Adrenal gland (tissue), 12 donors: Measurements from ENCODE around the gene TBRG4. TPM values are rescaled to one million over a fixed set of nuclear protein-coding genes. Genes with fewer than 3 reads are reported as not detected.

ENCODE experiments used
- DNase-seq, 7 donors: peaks; one replicate each; pipeline ENCODE4 v3.0.0-alpha.2; 2019 to 2020
- H3K27ac ChIP-seq, 5 donors: fragments of 200-600 bp; sonication (generic) in 4 of 5; 1 replicate in 3 of 5; 2 replicates in 2 of 5; pipeline versions ENCODE4 v1.5.1 to v1.8.0; 2016 to 2020; ENCODE audit warnings: mild to moderate bottlenecking in 1 of 5
- H3K27me3 ChIP-seq: fragments of 200-600 bp; 2 replicates; pipeline ENCODE4 v1.8.0; 2021
- H3K36me3 ChIP-seq, 2 donors: fragments of 200-600 bp; replicated peaks in 1 of 2; 1 replicate in 1 of 2; 2 replicates in 1 of 2; pipeline versions ENCODE4 v1.5.1 to v1.8.0; 2018 to 2022
- H3K4me1 ChIP-seq, 2 donors: fragments of 200-600 bp; replicated peaks in 1 of 2; 1 replicate in 1 of 2; 2 replicates in 1 of 2; pipeline versions ENCODE4 v1.5.1 to v1.8.0; 2018 to 2021
- H3K4me3 ChIP-seq, 4 donors: fragments of 200-600 bp; sonication (generic) in 3 of 4; one replicate each; pipeline ENCODE4 v1.5.1; 2016 to 2018
- H3K9me3 ChIP-seq, 3 donors: fragments of 200-600 bp; sonication (generic) in 1 of 3; replicated peaks in 1 of 3; 1 replicate in 2 of 3; 2 replicates in 1 of 3; pipeline versions ENCODE4 v1.5.1 to v1.8.0; 2016 to 2021
- CTCF ChIP-seq, 6 experiments: fragments of 450-650 bp in 4 of 6; fragments of 200-600 bp in 2 of 6; sonication (generic) in 1 of 6; IDR thresholded peaks; 1 replicate in 5 of 6; 2 replicates in 1 of 6; pipeline versions ENCODE4 v1.5.1 to v1.8.0; 2016 to 2021; ENCODE audit warnings: antibody characterized with exemption in 6 of 6, mild to moderate bottlenecking in 2 of 6, moderate library complexity in 1 of 6
- POLR2A ChIP-seq, 2 donors: fragments of 450-650 bp; IDR thresholded peaks; one replicate each; pipeline ENCODE4 v1.6.1; 2017; ENCODE audit warnings: antibody characterized with exemption in 2 of 2, mild to moderate bottlenecking in 2 of 2, moderate library complexity in 1 of 2
- WGBS, 4 donors: extraction: QIAGEN DNeasy Blood & Tissue Kit in 2 of 4; methylation state at CpG; one replicate each; pipeline versions ENCODE4 v1.1.5 to v1.1.7; 2013 to 2017; 5-methylcytosine and 5-hydroxymethylcytosine counted together
- intact Hi-C, 2 donors: fragments of 100-400 bp; cut with DNase I; formaldehyde crosslinking; loops; one replicate each; pipeline versions ENCODE4 v1.14.1 to v1.15.0; 2022 to 2023
- polyA plus RNA-seq, 3 donors: library from polyadenylated mRNA; stranded (reverse); fragments of 200-250 nt in 2 of 3; fragments of 350-450 nt in 1 of 3; fragmentation: Illumina TruSeq in 1 of 3; extraction: RNeasy Lipid Tissue Mini Kit (QIAGEN cat#74804) in 1 of 3; gene quantifications; one replicate each; pipeline ENCODE4 v1.2.3, GENCODE V29; 2013 to 2014
- total RNA-seq, 9 donors: library from RNA; depleted of rRNA in 4 of 9; stranded (reverse); fragments of >200 nt in 4 of 9; fragments of 120-200 nt in 1 of 9; fragmentation: NEBNext Ultra II Directional in 1 of 9; extraction: Animal tissue kit (Norgen Biotek cat#: 25700) in 1 of 9; gene quantifications; one replicate each; pipeline versions ENCODE4 v1.1.0 to v1.2.4, GENCODE V29; 2013 to 2023
- donor health status: healthy with polysubstance abuse.
- donor health status: Bipolar disorder and iron deficiency.
- donor health status: DM: yes; HTN: yes; CAD: no.
- donor health status: DM: no; HTN: no; CAD: no.
- donor health status: DM: no; HTN: no; CAD: no.
- donor health status: DM: yes; HTN: yes; CAD: no.

The TBRG4 gene
- total and polyA plus RNA-seq, 12 donors = 41.4 to 85.8 (median 58.0) TPM

- peak in 1 of 7 donors; percentile 29 for DNase-seq
- no peaks in the 10 kb centered on the region for H3K4me1 ChIP-seq
- 92 to 94% (median 94%) methylated on average over 3 of the region's 3 CpGs for WGBS, 4 donors
- no peak overlapping the region for H3K4me3 ChIP-seq
- TF ChIP-seq POLR2A (IDR thresholded peaks at IDR 0.05) (no peak), CTCF (IDR thresholded peaks at IDR 0.05) (no peak)
- H3K9me3 ChIP-seq = no peaks in the 10 kb centered on the region
- H3K27me3 ChIP-seq = no peaks in the 10 kb centered on the region
- no peak overlapping the region for H3K27ac ChIP-seq
- H3K36me3 ChIP-seq = peaks cover 0 to 44% of the 10 kb centered on the region in 2 donors
- intact Hi-C loops = no loop called here
Measured at GRCh38 chr7:45067582-45067981, 43.9 kb downstream of the TBRG4 start.

GRCh38 chr7:45066409-45066808 lies 45.1 kb downstream of the TBRG4 start:
- Histone ChIP-seq H3K36me3 (peaks cover 0 to 36% of the 10 kb centered on the region in 2 donors), H3K4me1 (no peaks in the 10 kb centered on the region), H3K4me3 (no peak overlapping the region), H3K27ac (no peak overlapping the region), H3K9me3 (no peaks in the 10 kb centered on the region), H3K27me3 (no peaks in the 10 kb centered on the region)
- intact Hi-C loops = no loop called here
- DNase-seq = peak in 2 of 7 donors; percentile 14 to 46
- TF ChIP-seq POLR2A (IDR thresholded peaks at IDR 0.05) = no peak
- TF ChIP-seq CTCF (IDR thresholded peaks at IDR 0.05) = no peak
- WGBS, 4 donors = 80 to 91% (median 87%) methylated on average over 7 of the region's 7 CpGs

- TF ChIP-seq POLR2A (IDR thresholded peaks at IDR 0.05) (no peak), CTCF (IDR thresholded peaks at IDR 0.05) (no peak)
Measured at GRCh38 chr7:45065031-45065995, 46.2 kb downstream of the TBRG4 start.

GRCh38 chr7:45064047-45064725 lies 47.3 kb downstream of the TBRG4 start:
- TF ChIP-seq POLR2A (IDR thresholded peaks at IDR 0.05) (no peak), CTCF (IDR thresholded peaks at IDR 0.05) (no peak)
- intact Hi-C loops = no loop called here

More at GRCh38 chr7:45065031-45065995, 46.2 kb downstream of the TBRG4 start:
- no peaks in the 10 kb centered on the region for H3K4me1 ChIP-seq
- peaks cover 0 to 35% of the 10 kb centered on the region in 2 donors for H3K36me3 ChIP-seq
- 76 to 94% (median 87%) methylated on average over 11 to 12 of the region's 12 CpGs for WGBS, 4 donors
- no peak overlapping the region for H3K27ac ChIP-seq
- intact Hi-C loops = no loop called here
- no peaks in the 10 kb centered on the region for H3K27me3 ChIP-seq
- no peaks in the 10 kb centered on the region for H3K9me3 ChIP-seq
- peak in 3 of 7 donors; percentile 6 to 50 (median 32) for DNase-seq
- no peak overlapping the region for H3K4me3 ChIP-seq

More at GRCh38 chr7:45064047-45064725, 47.3 kb downstream of the TBRG4 start:
- peak in 1 of 7 donors; percentile 9 for DNase-seq
- Histone ChIP-seq H3K4me3 (no peak overlapping the region), H3K4me1 (no peaks in the 10 kb centered on the region), H3K27ac (no peak overlapping the region), H3K36me3 (peaks cover 0 to 23% of the 10 kb centered on the region in 2 donors), H3K27me3 (no peaks in the 10 kb centered on the region), H3K9me3 (no peaks in the 10 kb centered on the region)
- 89 to 94% (median 92%) methylated on average over 15 to 16 of the region's 16 CpGs for WGBS, 4 donors
